DMS153 treated with DMSO at 0.1 percent for 48 hours (cell line): ENCODE measurements around the gene BATF.
"Not testable (repeated sequence)": the region's sequence is repeated elsewhere in the genome, so short reads cannot be mapped to it uniquely, and the experiment has no call there.

Experiments used
- DNase-seq: peaks from one replicate; lab custom pipeline; 2025; ENCODE audit not compliant: unreplicated experiment; lab: John Stamatoyannopoulos, UW

BATF gene, protein sequence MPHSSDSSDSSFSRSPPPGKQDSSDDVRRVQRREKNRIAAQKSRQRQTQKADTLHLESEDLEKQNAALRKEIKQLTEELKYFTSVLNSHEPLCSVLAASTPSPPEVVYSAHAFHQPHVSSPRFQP

DNA sequence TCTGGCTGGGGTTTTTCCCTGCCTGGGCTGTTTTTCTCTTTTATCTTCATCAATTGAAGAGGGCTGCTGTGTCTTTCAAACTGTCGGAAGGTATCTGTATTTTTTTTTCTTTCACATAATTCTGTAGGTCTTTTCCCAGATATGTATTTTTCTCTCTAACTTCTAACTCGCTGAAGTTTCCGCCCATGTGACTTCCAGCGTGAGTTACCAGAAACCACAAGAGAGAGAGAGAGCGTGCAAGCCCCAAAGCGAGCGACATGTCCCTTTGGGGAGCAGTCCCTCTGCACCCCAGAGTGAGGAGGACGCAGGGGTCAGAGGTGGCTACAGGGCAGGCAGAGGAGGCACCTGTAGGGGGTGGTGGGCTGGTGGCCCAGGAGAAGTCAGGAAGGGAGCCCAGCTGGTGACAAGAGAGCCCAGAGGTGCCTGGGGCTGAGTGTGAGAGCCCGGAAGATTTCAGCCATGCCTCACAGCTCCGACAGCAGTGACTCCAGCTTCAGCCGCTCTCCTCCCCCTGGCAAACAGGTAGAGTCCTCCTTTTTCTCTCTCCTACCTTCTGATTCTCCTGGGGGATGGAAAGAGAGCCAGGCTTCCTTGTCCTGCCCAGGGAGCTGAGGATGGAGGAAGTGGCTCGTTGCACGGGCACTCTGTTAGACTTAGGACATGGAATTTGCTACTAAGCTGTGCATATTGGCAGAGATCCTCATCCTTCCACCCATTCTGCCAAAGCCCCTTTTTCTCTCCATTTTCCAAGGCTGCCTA, at the start of gene BATF:
TSS of gene BATF (plus strand) at position 246 of the 759 bp plus-strand sequence. CDS start at position 460, 214 bp downstream.
- no peak for DNase-seq

DNA sequence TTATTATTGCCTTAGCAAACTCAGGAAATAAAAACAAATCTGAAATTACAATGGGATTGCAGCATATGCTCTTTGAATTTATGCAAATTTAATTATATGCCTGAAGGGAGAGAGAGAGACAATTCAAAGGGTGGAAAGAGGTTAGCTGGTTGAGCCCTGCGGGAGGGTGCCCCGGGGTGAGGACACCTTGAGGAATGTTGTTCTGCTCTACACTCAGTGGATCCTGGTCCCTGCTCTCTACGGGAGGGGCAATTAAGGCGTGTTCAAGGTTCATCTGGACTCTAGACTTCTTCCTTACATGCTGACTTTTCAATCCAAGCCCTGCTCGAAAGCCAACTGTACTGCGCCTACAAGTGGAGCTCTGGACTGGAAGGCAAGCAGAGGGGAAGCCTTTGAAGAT, 48.1 kb upstream of the BATF start:
- DNase-seq, result not testable (repeated sequence)

DNA sequence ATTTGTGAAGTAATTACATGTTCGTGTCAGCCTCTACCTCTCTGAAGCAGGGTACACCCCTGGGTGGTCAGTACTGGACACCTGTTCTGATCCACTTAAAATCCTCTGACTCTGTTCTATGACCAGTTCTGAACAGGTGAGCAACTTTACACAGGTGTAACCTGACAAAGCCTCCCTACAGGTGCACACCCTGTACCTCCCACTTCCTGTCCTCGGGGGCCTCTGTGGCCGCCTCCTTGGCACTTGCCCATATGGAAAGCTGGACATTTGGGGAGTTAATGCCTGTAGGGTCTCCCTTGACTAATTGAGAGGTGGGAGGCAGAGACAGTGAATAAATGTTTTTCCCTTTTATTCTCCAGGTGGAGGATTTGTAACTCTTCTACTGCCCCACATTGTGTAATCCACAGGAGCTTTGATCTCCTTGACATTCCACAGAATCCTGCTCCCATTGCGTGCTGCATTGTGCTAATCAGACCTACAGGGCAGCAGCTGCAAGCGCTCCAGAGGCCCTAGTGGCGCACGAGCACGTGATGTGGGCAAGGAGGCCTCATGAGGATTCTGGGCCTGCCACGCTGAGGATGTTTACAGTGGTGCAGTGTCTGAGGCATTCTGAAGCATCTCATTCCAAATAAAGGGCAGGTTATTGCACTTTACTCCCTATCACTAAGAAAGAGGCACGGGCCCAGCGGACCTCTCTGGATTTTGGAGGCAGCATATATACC, 45.8 kb upstream of the BATF start:
- DNase-seq, result peak; percentile 72

DNA sequence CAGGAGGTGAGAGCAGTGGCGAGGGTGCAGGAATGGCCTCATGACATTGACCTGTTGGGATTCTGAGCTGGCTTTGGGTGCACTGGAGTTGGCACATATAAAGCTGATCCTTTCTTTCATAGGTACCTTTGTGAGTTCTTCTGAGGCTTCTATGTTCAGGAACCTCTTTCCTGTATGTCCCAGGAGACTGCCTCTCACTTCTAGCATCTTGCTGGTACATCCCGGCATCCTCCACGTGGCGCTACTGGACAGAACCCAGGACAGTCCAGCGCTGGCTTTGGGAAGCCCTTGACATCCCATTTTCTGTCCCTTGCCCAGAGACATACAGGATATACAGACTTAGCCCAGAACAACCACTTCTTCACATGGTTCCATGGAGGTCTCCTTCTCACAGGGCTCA, 44.4 kb upstream of the BATF start:
- DNase-seq, result no peak

DNA sequence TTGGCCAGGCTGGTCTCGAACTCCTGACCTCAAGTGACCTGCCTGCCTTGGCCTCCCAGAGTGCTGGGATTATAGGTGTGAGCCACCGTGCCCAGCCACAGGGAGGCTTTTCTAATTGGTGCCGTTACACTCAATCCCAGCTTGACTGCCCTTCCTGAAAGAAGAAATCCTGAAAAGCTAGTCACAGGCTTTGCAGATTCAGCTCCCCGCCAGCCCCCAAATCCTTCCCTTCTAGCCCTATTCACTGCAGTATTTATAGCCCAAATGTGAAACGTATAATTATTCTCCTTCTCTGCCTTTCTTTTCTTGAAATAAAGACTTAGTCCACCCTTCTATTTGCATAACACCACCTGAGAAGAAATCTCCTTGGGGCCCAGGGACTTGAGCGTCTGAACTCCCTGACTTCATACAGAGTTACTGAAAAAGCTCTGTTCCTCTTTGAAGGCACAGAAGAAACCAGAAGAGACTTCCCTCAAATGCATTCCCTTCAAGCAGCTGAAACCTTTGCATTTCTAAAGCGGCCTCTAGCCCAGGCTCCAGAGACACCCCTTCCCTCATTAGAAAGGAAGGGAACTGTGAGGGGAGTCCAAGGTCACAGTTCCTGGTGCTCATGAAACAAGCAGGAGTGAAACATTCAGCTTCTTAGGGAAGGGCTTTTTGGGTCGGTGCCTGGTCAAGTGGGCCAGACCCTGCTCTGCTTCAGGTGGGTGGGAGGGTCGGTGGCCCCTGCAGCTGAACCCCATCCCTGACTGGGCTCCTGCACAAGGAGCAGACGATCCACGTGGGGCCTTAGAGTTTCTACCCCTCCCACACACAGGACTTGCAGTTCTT, 42.3 kb upstream of the BATF start:
- no peak for DNase-seq

DNA sequence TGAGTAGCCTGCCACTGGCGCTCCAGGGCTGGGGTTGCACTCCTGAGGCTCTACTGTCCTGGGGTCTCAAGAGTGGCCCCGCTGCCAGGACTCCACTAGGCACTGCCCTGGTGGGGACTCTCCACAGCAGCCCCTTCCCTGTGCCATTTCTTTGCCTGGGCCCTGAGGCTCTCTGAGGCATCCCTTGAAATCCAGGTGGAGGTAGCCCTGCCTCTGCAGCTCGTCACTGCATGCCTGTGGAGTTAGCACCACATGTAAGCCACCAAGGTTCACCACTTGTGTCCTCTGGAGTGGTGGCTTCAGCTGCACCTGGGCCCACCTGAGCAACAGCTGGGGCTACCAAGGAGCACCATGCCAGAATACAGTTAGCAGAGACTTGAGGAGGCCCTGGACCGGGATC, 39.9 kb upstream of the BATF start:
- DNase-seq, result no peak

DNA sequence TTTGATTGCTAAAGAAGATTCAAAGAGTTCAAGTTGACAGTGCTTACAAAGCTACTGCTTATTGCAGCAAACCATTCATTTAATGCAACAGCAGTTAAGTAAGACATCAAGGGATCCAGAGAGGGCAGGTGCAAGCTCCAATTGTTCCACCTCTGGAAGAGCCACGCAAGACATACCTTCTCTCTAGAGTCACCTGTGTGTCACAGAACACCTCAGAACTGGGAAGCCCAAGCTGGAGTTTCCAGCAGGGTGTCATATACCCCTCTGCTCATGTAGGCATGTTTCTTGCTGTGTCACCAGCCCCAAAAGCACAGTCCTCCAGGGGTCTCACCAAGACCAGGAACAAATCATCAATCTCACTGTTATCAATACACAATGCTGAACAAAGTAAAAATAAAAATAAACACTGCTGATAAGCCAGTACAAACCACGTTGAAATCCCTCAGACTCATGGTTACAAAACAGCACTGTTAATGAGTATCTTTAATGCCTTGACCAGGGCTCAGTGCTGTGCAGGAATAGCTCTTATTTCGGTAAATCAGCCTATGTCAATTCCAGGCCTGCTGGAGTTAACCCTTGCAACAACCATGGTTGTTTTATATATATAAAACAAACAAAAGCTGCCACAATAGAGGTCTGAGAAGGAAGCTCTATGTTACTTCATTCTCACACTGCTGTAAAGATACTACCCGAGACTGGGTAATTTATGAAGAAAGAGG, 37.4 kb upstream of the BATF start:
- DNase-seq, result no peak

DNA sequence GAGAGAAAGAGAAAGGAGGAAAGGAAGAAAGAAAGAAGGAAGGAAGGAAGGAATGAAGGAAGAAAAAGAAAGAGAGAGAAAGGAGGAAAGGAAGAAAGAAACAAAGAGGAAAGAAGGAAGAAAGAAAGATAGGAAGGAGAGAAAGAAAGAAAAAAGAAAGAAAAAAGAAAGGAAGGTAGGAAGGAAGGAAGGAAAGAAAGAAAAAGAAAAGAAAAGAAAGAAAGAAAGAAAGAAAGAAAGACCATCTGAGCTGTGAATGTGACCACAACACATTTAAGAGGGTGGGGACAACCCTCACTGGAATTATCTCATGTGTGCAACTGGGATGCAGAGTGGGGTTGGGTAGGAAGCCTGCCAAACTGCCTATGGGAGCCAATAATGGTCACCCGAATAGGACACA, 36.0 kb upstream of the BATF start:
- DNase-seq, result no peak

DNA sequence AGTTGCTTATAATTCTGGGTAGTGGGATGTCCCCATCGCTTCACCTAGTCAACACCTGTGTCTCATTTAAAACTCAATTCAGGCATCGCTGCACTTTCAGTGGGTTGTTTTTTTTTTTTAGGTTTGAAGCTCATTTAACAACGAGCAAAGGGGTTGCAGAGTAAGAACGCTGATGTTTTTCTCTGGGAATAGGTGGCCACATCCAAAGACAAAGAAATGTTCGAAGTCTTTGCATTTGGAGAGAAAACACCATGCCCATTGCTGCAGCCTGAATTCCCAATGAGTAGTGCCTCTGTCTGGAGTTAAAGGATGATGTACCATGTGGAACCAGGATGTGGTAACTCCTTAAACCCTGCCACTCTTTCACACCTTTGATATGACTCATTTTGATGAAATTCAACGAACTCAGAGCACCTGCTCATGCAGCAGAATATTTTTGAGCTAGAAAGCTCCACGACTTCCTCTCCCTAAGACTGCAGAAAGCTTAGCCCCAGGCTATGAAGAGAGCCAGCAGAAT, 35.1 kb upstream of the BATF start:
- no peak for DNase-seq

DNA sequence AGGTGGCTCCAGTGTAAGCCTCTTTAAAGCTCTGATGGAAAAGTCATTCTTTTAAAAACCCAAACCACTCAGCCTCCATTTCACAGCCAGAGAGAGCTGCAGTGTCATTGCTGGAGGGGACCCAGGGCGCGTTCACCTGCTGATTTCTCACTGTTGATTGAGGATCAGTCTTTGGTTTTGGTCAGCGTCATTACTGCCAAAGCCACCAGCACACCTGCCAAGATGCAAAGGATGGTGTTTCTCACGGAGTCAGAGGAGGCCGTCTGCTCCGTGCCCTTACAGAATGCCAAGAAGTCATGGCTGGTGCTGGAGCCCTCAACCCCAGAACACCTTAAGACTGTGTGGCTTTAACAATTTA, 32.8 kb upstream of the BATF start:
- no peak for DNase-seq

DNA sequence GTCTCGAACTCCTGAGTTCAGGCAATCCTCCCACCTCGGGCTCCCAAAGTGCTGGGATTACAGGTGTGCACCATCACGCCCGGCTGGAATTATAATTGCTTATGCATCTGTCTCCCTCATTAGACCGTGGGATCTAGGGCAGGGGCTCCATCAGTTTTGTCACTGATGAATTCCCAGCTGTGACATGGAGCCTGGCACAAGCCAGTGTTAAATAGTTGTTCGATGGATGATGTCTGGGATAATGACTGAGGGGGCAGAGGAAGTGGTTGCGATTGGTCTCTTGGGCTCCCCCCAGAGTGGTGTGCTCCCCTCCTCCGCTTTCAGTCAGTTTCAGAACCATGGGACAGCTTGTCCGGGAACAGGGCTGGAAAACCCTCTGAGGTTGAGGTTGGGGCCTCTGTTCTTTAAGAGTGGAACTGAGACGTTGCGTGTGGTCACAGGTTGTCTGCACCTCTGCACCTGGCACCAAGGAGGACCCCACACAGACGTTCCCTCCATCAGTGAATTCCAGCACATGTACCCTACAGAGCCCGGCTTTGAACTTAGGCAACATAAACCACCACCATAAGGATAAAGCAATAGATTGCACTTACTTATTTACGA, 30.8 kb upstream of the BATF start:
- no peak for DNase-seq

DNA sequence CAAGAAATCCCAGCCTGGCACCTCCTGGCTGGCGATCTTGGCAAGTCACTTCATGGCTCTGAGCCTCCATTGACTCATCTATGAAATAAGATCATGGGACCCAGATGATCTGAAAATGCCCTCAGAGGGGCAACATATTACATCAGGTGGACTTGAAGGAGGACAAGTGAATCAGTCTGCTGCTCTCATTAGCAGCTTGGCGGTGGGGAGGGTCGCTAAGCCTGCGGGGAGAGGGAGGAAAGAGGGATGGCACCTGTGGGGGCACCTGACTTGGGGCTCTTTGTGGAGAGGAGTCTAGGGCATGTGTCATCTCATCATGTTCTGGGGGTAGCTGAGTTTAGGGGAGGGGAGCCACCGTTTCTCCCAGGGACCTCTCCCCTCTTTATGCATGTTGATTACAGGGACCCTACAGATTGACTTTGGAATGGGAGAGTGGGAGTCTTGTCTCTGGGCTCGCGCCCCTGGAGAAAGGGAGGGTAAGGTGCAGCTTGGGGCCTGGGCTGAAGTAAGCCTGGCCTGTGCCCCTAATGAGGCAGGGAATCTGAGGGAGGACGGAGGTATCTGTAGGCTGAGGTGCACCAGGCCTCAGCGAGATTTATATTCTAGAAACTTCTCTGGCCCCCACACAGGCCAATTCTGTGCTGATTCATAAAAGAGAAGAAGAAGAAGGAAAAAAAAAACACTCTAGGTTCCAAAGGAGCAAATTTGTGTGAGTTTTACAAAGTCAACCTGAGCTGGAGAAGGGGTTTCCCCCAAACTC, 29.3 kb upstream of the BATF start:
- DNase-seq, result no peak

DNA sequence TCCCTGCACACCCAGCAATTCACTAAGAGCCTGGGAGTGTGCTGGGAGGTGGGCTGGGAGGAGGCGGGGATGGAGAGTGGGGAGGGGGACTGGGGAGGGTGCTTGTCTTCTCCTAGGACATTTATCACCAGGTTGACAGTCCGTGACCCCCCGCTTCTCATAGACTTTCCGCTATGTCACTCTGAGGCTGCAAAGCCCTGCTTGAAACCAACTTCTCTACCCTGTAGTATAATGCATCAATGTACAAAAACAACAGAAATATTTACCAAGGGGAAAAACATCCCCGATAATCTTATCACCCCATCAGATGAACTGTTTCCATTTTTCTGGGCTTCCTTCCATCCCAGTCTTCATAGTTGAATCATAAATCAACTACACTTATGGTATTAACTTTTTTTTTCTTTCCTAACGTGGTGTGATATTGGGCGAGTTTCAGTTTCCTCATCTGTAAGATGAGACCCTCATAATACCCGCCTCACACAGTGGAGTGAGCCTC, 28.6 kb upstream of the BATF start:
- no peak for DNase-seq

DNA sequence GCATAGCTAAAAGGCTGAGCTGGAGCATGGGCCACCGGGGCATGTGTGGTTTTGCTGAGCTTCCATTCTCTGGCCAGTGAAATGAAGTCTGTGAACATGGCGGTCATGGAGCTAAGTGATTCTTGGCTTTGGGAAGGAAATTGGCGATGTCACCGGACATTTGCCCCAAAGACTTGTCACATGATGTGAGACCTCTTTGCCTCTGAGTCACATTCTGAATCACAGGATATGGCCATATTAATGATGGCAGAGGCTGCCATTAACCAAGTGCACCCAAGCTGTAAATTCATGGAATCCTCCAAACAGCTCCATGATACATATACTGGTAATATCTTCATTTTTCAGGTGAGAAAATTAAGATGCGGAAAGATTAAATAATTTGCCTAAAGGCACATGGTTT, 27.4 kb upstream of the BATF start:
- no peak for DNase-seq

DNA sequence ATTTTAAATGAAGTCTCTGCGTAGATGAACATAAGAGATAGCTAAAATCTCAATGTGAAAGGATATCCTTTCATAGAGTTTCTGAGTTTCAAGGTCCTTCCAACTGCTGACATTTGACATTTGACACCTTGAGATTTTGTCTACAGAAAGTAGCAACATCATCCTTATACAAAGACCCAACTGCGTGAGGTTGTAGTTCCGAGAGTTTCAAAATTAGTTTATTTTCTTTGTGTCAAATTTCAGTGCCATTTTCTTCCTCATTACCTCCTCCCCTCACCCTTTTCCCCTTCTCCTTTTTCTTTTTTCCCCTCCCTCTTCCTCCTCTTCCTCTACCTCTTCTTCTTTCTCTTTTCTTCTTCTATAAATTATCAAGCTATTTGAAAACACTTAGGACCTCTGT, 26.9 kb upstream of the BATF start:
- no peak for DNase-seq

DNA sequence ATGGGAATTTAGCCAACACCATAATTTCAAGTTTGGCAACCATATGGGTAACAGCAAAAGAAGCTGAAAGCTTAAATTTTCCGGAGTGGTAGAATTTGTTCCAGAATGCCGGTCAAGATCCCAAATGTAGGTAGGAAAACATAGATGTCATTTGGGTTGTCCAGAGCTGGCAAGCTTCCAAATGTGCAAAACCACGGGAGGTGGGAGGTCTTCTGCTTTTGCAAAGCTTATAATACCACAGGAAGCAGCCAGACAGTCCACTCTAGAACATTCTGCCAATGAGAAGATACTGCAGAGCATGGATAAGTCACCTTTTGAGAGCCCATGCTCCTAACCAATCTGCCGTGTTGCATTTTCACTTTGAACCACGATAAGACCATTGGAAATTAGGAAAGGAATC, 26.4 kb upstream of the BATF start:
- DNase-seq, result no peak

DNA sequence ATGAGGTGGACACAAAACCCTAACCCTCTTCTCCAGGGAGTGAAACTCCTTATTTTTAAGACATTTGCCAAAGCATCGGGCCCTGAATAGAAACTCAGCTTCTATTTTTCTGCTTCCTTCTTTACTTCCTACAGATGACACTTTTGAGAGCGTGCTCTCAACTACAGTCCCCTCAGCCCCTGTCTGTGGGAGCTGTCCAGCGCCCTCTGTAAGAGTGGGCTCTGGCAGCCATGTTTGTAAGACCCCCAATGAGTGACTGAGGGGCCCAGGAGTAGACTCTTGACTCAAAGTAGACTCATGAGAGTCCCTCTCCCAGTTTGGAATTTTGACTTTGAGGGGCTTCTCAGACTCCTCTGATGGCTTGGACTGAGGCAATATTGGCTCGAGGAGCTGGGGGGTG, 25.5 kb upstream of the BATF start:
- DNase-seq, result no peak

DNA sequence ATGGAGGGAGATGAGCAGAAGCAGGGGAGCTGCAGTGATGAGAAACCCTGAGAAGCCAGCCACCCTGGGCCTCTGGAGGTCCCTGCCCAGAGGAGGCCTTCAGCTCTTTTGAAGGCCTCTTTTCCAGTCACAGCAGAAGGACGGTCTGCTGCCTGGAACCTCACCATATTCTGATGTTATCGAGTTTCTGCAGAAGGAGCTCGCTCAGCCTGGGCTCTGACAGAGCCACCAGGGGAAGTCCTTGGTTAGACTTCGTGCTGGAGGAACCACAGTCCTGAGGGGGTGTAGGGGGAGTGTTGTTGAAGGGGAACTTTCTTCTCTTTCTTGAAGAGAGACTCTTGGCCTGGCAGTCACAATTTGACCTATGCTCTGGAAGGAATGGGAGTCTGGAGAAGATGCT, 25.1 kb upstream of the BATF start:
- DNase-seq, result no peak

DNA sequence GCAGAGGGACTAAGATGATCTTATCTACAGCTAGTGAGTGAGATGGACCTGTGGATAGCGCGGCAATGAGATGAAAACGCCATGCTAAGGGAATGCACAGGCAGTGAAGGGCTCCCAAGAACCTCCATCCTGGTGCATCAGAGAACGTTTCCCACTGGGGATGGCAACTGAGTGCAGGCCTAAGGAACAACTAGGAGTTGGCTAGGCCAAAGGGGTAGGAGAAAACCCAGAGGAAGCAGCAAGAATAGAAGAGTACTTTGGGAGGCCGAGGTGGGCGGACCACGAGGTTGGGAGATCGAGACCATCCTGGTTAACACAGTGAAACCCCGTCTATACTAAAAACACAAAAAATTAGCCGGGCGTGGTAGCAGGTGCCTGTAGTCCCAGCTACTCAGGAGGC, 24.6 kb upstream of the BATF start:
- DNase-seq, result no peak
